Epithelial cell of proximal tubule (primary cell): Measurements from ENCODE around the gene TVP23A. TPM values are rescaled to one million over a fixed set of nuclear protein-coding genes. Genes with fewer than 3 reads are reported as not detected.

Source experiments
- DNase-seq: peaks from one replicate; pipeline ENCODE4 v3.0.0-alpha.2; 2011; ENCODE audit warnings: low read depth
- H3K4me3 ChIP-seq: 2 replicates; pipeline ENCODE4 v1.5.1; 2011; ENCODE audit warnings: low read depth, mild to moderate bottlenecking, low read length
- CTCF ChIP-seq: conservative IDR thresholded peaks from 2 replicates; pipeline ENCODE4 v1.5.1; 2012; ENCODE audit warnings: low read depth, mild to moderate bottlenecking, low read length
- total RNA-seq: library from RNA; depleted of rRNA; stranded (reverse); fragments of >200 nt; gene quantifications from 2 replicates; pipeline ENCODE4 v1.2.3, GENCODE V29; 2015

Gene TVP23A
- total RNA-seq, 1 donor from 2014 or later, result not detected

- no peak for TF ChIP-seq CTCF
- no peak overlapping the region for H3K4me3 ChIP-seq
- no peak for DNase-seq
Measured at GRCh38 chr16:10849736-10850477, 31.3 kb upstream of the TVP23A start.

GRCh38 chr16:10847176-10847575 lies 28.6 kb upstream of the TVP23A start:
- H3K4me3 ChIP-seq, result no peak overlapping the region

GRCh38 chr16:10846213-10846998 lies 27.8 kb upstream of the TVP23A start:
- no peak overlapping the region for H3K4me3 ChIP-seq
- TF ChIP-seq CTCF, result no peak
- no peak for DNase-seq

More at GRCh38 chr16:10847176-10847575, 28.6 kb upstream of the TVP23A start:
- no peak for TF ChIP-seq CTCF
- no peak for DNase-seq

- DNase-seq, result no peak
- TF ChIP-seq CTCF, result no peak
- no peak overlapping the region for H3K4me3 ChIP-seq
Measured at GRCh38 chr16:10840703-10841102, 22.1 kb upstream of the TVP23A start.

- H3K4me3 ChIP-seq, result no peak overlapping the region
- no peak for TF ChIP-seq CTCF
Measured at GRCh38 chr16:10839279-10839666, 20.7 kb upstream of the TVP23A start.

GRCh38 chr16:10838621-10839278 lies 20.2 kb upstream of the TVP23A start:
- DNase-seq, result no peak
- no peak for TF ChIP-seq CTCF
- H3K4me3 ChIP-seq, result no peak overlapping the region

More at GRCh38 chr16:10839279-10839666, 20.7 kb upstream of the TVP23A start:
- DNase-seq, result no peak
